ENCODE data around the gene HLA-DOA.

Gene HLA-DOA

GRCh38 chr6:33023536-33023935 lies 14.1 kb upstream of the HLA-DOA start:
- DNase-seq (ENCODE audit: low read depth) = no peak
- no peak overlapping the region for H3K4me3 ChIP-seq (ENCODE audit: low read length)
- no peak for TF ChIP-seq CTCF (conservative IDR thresholded peaks at IDR 0.05; ENCODE audit: low read depth, low read length)

GRCh38 chr6:33021917-33022316 lies 12.5 kb upstream of the HLA-DOA start:
- H3K4me3 ChIP-seq (ENCODE audit: low read length) = no peak overlapping the region
- TF ChIP-seq CTCF (conservative IDR thresholded peaks at IDR 0.05; ENCODE audit: low read depth, low read length) = no peak

GRCh38 chr6:33019372-33019771 lies 10.0 kb upstream of the HLA-DOA start:
- H3K4me3 ChIP-seq (ENCODE audit: low read length) = no peak overlapping the region
- TF ChIP-seq CTCF (conservative IDR thresholded peaks at IDR 0.05; ENCODE audit: low read depth, low read length) = no peak
- no peak for DNase-seq (ENCODE audit: low read depth)

More at GRCh38 chr6:33021917-33022316, 12.5 kb upstream of the HLA-DOA start:
- DNase-seq (ENCODE audit: low read depth) = no peak

- no peak for TF ChIP-seq CTCF (conservative IDR thresholded peaks at IDR 0.05; ENCODE audit: low read depth, low read length)
- no peak for DNase-seq (ENCODE audit: low read depth)
- no peak overlapping the region for H3K4me3 ChIP-seq (ENCODE audit: low read length)
Observed at GRCh38 chr6:33018904-33019303, 9.5 kb upstream of the HLA-DOA start.

- H3K4me3 ChIP-seq (ENCODE audit: low read length) = no peak overlapping the region
- TF ChIP-seq CTCF (conservative IDR thresholded peaks at IDR 0.05; ENCODE audit: low read depth, low read length) = no peak
- DNase-seq (ENCODE audit: low read depth) = no peak
Observed at GRCh38 chr6:33018418-33018817, 9.0 kb upstream of the HLA-DOA start.

- no peak for TF ChIP-seq CTCF (conservative IDR thresholded peaks at IDR 0.05; ENCODE audit: low read depth, low read length)
- no peak for DNase-seq (ENCODE audit: low read depth)
- H3K4me3 ChIP-seq (ENCODE audit: low read length) = no peak overlapping the region
Observed at GRCh38 chr6:33017694-33018353, 8.4 kb upstream of the HLA-DOA start.

- DNase-seq (ENCODE audit: low read depth) = no peak
- TF ChIP-seq CTCF (conservative IDR thresholded peaks at IDR 0.05; ENCODE audit: low read depth, low read length) = no peak
- no peak overlapping the region for H3K4me3 ChIP-seq (ENCODE audit: low read length)
Observed at GRCh38 chr6:33017018-33017417, 7.6 kb upstream of the HLA-DOA start.
